ENCODE data around the gene ANKRD22. TPM values are rescaled to one million over a fixed set of nuclear protein-coding genes. Genes with fewer than 3 reads are reported as not detected.

Gene ANKRD22
- total and polyA plus RNA-seq, 7 experiments from 2014 or later, result 0.32 to 1.2 (median 0.48) TPM; not detected in 1

Other genes starting within 250 kb of the ANKRD22 start
- gene LIPF, start 187.4 kb downstream of the ANKRD22 start, total RNA-seq, result not detected
- not detected for gene LIPF, start 187.4 kb downstream of the ANKRD22 start, polyA plus RNA-seq
- not detected for gene LIPK, start 145.6 kb downstream of the ANKRD22 start, total RNA-seq
- not detected for gene LIPK, start 145.6 kb downstream of the ANKRD22 start, polyA plus RNA-seq
- 1 to 10 TPM in 1 of 5 experiments, under 1 TPM in 1, not detected in 3; 0.34 to 5.1 TPM for gene LIPN, start 91.8 kb downstream of the ANKRD22 start, total RNA-seq
- gene LIPN, start 91.8 kb downstream of the ANKRD22 start, polyA plus RNA-seq, result not detected
- gene LIPM, start 49.1 kb downstream of the ANKRD22 start, total RNA-seq, result not detected
- under 1 TPM in 1 of 2 donors, not detected in 1; 0.21 TPM for gene LIPM, start 49.1 kb downstream of the ANKRD22 start, polyA plus RNA-seq
- 10 to 100 TPM; 29.5 to 57.7 (median 38.9) TPM for gene STAMBPL1, start 28.4 kb upstream of the ANKRD22 start, total RNA-seq
- 10 to 100 TPM; 12.5 to 13.0 TPM for gene STAMBPL1, start 28.4 kb upstream of the ANKRD22 start, polyA plus RNA-seq
- gene ACTA2, start 100.9 kb upstream of the ANKRD22 start, total RNA-seq, result 10 to 100 TPM in 1 of 5 experiments, 1 to 10 TPM in 3, under 1 TPM in 1; 0.56 to 12.0 (median 1.3) TPM
- 1 to 10 TPM in 1 of 2 donors, under 1 TPM in 1; 0.92 to 2.2 TPM for gene ACTA2, start 100.9 kb upstream of the ANKRD22 start, polyA plus RNA-seq
- 10 to 100 TPM in 2 of 5 experiments, 1 to 10 TPM in 3; 5.6 to 67.4 (median 8.3) TPM for gene FAS, start 139.0 kb upstream of the ANKRD22 start, total RNA-seq
- gene FAS, start 139.0 kb upstream of the ANKRD22 start, polyA plus RNA-seq, result 1 to 10 TPM; 2.1 to 3.0 TPM